ENCODE results near the gene ASTL.
A peak's percentile ranks its signal among the peaks of the same experiment; 100 is the strongest.

The ASTL gene

GRCh38 chr2:96159084-96159830, 21.0 kb upstream of the ASTL start:
- no peak for DNase-seq

DNA sequence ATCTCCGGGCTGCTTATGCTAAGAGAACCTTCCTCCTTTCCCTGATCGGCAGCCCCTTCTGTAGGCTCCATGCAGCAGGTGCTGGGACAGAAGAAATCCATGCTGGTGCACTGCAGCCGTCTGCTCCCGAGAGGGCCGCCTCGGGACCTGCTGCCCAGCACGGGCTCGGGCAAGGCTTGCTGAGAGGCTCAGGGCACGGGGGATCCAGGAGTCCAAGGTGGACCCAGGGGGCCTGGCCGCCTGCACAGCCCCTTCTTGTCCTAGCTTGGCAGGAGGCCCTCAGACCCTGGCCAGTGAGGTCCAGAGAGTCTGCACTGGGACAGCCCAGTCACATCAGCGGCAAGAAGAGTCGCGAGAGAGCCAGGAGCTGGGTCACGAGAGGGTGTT, 20.2 kb upstream of the ASTL start:
- no peak for DNase-seq

DNA sequence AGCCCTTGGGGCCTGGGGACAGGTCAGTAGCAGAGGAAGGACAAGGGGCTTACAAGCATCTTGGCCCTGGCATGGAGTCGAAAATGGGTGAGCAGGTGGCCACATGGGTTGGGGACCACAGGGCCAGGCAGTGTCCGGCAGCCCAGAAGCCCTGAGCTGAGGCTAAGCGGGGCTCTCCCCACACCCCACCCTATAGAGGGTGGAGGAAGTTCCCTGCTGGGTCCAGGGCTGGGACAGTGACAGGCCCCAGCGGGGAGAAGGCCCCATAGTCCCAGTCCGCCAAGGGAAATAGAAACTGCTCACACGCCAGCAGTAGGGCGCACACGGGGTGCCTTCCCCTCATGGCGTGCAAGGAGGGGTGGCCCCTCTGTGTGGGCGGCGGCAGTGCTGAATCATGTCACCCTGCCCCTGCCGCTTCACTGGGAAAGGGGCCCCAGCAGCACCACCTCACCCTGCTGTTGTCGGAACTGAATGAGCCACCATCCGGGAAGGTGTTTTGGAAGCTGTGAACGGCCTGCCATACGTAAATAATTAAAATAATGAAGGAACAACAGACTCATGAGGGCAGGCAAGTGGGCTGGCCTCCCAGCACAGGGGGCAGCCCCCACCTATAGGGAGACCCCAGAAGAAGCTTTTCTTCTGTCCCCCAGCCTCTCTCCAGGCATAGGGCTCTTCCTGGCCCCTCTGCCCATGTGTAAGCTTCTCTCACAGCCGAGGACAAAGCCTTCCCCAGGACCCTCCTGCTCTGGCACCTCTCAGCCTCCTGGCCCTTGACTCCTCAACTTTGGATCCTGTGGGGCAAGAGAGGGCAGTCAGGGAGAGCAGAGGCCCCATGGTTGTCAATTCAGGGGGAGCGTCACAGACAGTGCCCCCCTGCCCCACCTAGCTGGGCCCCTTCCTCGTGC, 19.6 kb upstream of the ASTL start:
- DNase-seq = no peak

DNA sequence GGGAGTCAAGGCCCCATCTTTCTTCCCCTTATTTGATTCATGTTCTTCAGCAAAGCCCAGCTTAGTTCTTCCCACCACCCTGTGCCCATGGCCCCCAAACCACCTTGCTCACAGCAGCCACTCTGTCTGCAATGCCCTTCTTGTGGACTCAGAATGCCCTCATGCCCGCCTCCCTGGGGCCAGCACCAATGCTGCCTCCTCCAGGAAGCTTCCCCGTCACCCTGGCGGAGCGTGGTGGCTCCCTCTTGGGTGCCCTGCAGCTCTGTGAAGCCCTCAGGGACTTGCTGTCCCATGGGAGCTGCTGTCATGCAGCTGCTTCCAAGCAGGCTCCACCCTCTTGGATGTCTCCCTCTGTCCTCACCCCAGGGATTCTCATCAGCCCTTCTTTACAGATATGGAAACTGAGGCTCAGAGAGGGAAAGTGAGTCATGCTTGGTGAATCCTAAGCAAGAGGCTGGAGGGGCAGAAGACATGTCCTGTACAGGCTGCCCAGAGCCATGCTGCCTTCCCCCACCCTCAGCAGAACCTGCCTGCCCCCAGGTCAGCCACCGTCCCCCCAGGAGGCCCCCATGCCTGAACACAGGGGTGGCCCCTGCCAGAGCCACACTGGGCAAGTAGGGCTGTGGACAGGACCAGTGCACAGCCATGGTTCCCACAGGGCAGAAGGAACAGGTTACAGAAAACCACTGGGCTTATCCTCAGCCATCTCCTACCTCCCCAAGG, 18.8 kb upstream of the ASTL start:
- no peak for DNase-seq

DNA sequence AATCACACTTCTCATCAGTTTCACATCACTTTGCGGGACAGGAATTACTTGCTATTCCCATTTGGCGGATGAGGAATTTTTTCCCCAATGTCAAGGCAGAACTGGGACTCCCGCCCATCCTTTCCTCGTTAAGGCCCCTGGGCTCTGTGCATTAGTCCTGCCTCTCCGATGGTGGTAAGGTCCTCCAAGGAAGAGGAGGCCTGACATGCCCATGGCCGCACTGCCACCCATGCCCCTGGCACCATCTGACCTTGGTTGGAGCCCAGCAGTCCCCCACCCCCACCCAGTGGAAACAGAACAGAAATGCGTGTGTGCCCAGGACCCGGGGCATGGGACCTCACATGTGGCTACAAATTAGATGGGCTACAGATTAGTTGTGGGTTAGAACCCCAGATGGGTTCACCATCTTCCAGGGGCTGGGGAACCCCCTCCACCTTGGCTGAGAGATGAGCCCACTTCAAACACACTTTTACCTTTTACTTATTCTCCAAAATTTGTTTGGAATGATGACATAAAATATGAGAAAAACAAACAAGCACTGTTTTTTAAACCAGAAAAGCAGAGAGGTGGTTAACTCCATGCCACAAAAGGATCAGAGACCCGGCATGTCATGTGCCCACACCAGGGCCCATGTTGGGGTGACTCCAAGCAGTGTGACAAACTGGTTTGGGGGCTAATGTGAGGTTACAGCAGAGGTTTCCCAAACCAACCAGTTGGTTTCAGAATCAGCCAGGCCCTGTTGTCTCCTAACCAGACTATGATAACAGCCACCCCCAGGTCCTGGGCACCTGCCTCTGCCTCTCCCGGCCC, 17.9 kb upstream of the ASTL start:
- no peak for DNase-seq

GRCh38 chr2:96154506-96155380, 16.4 kb upstream of the ASTL start:
- no peak for DNase-seq

- no peak for DNase-seq
Measured at GRCh38 chr2:96153991-96154431, 15.7 kb upstream of the ASTL start.

DNA sequence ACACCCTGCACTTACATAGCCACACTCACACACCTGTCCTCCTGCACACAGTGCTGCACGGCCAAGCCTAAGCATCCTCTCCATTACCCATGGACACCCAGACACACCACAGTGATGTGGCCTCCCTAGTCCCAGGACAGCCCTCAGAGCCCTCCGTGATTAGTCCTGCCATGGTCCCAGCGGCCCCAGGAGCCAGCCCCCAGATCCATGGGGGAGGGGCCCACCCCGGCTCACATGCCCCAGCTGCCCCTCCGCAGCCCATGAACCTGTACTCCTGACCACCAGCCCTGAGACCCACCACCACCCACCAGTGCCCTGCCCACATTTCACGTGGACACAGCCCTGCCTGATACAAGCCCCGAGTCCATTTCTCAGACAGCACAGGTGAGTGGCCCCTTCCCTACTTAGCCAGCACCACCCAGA, 15.0 kb upstream of the ASTL start:
- DNase-seq = no peak

DNA sequence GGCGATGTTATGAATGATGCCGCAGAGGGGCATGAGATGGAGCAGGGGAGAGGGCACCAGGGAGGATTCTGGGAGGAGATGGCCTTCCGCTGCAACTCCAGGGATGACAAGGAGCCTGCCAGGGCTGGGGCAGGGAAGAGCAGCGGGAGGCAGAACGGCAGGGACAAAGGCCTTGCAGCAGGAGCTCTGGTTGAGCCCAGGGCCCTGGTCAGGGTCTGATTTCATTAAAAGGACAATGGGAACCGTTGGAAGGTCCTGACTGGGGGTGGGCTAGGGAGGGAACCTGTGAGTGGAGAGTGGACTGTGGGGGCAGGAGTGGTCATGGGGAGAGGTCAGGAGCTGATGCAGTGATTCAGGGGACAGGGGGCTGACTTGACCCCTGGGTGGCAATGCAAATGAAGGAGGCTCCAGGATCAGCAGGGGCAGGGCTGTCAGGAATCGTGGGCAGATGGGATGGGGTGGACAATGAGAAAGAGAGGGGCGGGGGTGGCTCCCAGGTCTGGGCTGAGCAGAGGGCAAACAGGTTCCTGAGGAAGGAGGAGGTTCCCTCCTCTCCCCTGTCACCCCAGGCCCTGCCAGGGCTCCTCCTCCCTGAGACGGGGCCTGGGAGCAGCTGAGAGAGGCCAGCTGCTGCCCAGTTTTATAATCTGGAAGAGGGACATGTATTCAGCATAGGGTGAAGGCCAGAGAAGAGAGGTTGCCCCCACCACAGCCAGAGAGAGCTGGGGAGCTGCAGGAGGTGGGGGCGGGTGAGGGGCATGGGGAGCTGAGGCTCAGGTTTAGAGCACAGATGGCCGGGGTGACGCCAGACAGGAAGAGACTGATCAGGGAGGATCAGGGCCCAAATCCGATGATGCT, 14.2 kb upstream of the ASTL start:
- DNase-seq = no peak

- DNase-seq = no peak
Measured at GRCh38 chr2:96151595-96152303, 13.4 kb upstream of the ASTL start.

DNA sequence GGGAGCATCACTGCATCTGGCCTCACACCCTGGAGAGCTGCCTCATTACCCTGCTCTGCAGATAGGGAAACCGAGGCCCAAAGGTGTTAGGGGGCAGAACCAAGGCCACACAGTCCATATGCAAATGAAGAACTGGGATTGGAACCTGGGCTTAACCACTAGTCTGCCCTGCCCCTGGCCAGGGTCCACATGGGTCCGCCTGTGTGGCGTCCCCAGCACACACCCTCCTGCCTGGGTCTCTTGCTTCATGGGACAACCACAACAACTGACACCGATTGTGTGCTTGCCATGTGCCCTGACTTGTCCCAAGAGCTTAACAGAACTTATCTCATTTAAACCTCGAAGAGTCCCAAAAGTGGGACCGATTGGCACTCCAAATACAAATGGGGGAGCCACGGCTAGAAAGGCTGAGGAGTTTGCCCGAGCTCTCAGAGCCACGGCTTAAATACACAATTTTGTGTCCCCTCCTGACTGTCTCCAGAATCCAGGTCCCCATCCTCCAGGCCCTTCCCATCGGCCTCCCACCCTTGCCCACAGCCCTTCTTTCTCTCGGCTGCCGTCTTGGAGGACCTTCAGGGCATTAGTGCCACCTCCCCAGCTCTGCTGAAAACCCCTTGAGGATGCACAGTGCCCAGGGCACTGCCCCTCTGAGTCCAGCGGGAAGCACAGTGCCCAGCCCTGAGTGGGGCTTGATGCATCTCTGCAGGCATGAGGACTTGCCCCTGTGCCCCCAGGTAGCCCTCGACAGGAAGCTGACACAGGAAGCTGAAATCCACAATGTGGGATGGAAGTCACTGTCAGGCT, 12.7 kb upstream of the ASTL start:
- no peak for DNase-seq

- no peak for DNase-seq
Measured at GRCh38 chr2:96150007-96150640, 11.8 kb upstream of the ASTL start.

- peak in 1 of 14 donors; percentile 51 for DNase-seq
Measured at GRCh38 chr2:96148410-96149217, 10.3 kb upstream of the ASTL start.

DNA sequence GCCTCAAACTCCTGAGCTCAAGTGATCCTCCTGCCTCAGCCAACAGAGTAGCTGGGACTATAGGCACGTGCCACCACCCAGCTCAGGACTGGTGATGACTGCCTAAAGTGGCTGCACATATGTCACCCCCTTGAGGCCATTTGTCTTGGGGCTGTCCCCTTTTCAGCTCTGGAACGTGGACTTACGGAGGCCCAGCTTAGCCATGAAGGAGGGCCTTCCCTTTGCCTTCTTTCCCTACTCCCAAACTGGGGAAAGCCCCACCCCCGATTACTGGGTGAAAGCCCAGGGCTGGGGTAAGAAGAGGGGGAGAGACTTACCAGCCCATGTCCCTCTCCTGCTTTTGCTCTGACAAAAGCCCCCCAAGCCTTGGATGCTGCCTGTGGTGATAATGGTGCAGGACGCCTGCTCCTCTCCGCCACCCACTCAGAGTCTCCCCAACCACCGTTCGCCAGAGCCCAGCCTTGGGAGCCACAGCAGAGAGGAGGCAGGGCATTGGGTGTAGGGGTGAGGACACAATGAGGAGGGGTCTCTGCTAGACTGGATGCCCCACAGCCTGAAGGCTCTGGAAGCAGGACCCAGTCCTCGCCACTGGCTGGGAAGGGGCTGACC, 9.4 kb upstream of the ASTL start:
- DNase-seq = no peak

- no peak for DNase-seq
Measured at GRCh38 chr2:96146881-96147592, 8.7 kb upstream of the ASTL start.
